ENCODE data around the gene CYP21A2. TPM values are rescaled to one million over a fixed set of nuclear protein-coding genes. Genes with fewer than 3 reads are reported as not detected.
"Not testable (repeated sequence)": the region's sequence is repeated elsewhere in the genome, so short reads cannot be mapped to it uniquely, and the experiment has no call there.

CYP21A2 gene
- total RNA-seq, 1 donor from 2014 or later: 9.0 TPM

GRCh38 chr6:32028631-32029030 lies 9.6 kb upstream of the CYP21A2 start:
- not testable (repeated sequence) for DNase-seq (ENCODE audit: low spot score); ATAC-seq

DNA sequence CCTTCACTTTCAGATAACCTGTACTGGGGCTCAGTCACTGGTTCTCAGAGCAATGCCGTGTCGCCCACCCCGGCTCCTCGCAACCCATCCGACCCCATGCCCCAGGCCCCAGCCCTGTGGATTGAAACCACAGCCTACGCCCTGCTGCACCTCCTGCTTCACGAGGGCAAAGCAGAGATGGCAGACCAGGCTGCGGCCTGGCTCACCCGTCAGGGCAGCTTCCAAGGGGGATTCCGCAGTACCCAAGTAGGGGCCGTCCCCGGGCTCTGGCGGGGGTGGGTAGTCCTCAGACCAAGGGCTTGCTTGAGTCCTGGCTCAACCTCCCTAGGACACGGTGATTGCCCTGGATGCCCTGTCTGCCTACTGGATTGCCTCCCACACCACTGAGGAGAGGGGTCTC lies 8.7 kb upstream of the CYP21A2 start:
- not testable (repeated sequence) for ATAC-seq; DNase-seq (ENCODE audit: low spot score)

GRCh38 chr6:32035283-32036013 lies 2.8 kb upstream of the CYP21A2 start:
- peak; percentile 55 for ATAC-seq

DNA sequence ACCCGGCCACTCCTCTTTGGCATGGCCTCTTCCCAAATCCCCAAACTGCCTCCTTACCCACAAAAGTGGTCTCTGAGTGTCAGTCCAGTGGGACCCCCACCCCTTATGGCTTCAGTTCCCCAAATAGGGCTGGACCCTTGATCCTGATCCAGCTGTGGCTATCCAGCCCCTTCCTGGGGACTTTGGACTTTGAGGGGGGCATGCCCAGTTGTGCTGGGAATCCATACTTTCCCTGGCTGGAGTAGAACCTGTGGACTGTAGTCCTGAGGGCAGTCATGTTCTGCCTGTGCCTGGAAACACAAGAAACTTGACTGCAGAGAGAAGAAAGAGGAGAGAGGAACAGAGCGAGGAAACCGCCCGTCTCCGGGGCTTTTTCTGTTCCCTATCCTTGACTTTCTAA lies 1.1 kb upstream of the CYP21A2 start:
- DNase-seq (ENCODE audit: low spot score): not testable (repeated sequence)
- ATAC-seq: peak; percentile 5

More at GRCh38 chr6:32035283-32036013, 2.8 kb upstream of the CYP21A2 start:
- DNase-seq (ENCODE audit: low spot score): not testable (repeated sequence)

DNA sequence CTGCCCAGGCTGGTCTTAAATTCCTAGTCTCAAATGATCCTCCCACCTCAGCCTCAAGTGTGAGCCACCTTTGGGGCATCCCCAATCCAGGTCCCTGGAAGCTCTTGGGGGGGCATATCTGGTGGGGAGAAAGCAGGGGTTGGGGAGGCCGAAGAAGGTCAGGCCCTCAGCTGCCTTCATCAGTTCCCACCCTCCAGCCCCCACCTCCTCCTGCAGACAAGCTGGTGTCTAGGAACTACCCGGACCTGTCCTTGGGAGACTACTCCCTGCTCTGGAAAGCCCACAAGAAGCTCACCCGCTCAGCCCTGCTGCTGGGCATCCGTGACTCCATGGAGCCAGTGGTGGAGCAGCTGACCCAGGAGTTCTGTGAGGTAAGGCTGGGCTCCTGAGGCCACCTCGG lies 663 bp downstream of the CYP21A2 start:
- DNase-seq (ENCODE audit: low spot score); ATAC-seq: not testable (repeated sequence)

GRCh38 chr6:32039321-32040274 lies 1.4 kb downstream of the CYP21A2 start:
- not testable (repeated sequence) for DNase-seq (ENCODE audit: low spot score); ATAC-seq

- DNase-seq (ENCODE audit: low spot score); ATAC-seq: not testable (repeated sequence)
Measured at GRCh38 chr6:32040299-32041049, 2.3 kb downstream of the CYP21A2 start.

DNA sequence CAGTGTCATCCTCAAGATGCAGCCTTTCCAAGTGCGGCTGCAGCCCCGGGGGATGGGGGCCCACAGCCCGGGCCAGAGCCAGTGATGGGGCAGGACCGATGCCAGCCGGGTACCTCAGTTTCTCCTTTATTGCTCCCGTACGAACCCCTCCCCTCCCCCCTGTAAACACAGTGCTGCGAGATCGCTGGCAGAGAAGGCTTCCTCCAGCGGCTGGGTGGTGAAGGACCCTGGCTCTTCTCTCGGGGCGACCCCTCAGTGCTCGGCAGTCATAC lies 2.8 kb downstream of the CYP21A2 start:
- ATAC-seq; DNase-seq (ENCODE audit: low spot score): not testable (repeated sequence)

DNA sequence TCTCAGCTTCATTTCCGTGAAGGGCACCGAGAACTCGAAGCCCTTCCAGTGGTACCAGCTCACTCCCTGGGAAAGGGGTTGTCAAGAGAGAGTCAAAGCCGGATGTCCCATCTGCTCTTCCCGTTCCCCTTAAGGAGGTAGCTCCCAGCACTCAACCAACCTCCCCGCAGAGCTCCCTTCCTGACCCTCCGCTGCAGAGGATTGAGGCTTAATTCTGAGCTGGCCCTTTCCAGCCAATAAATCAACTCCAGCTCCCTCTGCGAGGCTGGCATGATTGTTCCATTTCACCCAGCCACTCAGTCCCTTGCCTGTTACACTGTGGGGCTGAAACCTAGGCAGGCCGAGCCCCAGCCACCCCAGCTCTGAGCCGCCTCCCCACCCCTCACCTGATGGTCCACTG lies 3.2 kb downstream of the CYP21A2 start:
- ATAC-seq; DNase-seq (ENCODE audit: low spot score): not testable (repeated sequence)

DNA sequence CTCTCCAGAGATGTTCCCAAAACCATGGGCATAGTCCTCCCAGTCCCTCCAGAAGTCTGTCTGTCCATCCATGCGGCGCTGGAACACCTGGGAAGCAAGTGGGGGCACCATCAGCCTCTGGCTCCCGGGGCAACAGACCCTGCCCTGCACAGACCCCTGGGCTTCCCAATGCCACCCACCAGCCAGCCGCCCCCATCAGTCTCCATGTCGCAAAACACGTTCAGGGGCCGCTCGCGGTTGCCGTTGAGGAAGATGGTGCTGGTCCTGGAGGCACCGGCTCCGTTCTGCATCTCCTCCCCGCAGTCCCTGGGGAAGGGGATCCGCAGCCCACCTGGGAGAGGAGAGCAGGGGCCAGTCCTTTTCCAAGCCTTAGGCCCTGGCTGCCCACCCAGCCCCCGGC lies 4.1 kb downstream of the CYP21A2 start:
- not testable (repeated sequence) for ATAC-seq; DNase-seq (ENCODE audit: low spot score)

GRCh38 chr6:32043589-32044380 lies 5.6 kb downstream of the CYP21A2 start:
- DNase-seq (ENCODE audit: low spot score); ATAC-seq: not testable (repeated sequence)

DNA sequence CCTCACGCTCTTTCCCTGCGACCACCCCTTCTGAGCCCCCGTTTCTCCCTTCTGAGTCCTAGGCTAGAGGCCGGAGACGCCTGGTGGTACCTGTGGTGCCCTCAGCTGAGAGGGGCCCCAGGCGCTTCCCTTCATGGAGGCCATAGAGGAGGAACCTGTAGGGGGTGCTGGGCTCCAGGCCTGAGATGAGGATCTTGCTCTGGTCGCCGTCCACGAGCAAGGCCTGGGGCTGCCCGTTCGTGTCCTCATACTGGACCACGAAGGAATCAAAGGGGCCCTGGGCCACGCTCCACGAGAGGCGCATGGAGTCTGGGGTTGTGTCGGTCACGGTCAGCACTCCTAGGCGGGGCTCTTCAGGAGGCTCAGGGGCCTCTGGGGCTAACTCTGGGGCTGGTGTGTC lies 6.7 kb downstream of the CYP21A2 start:
- ATAC-seq; DNase-seq (ENCODE audit: low spot score): not testable (repeated sequence)

- ATAC-seq (no peak), DNase-seq (ENCODE audit: low spot score) (no peak)
Measured at GRCh38 chr6:32045811-32046449, 7.7 kb downstream of the CYP21A2 start.

- ATAC-seq: no peak
- no peak for DNase-seq (ENCODE audit: low spot score)
Measured at GRCh38 chr6:32046450-32047083, 8.4 kb downstream of the CYP21A2 start.

- no peak for DNase-seq (ENCODE audit: low spot score)
- ATAC-seq: no peak
Measured at GRCh38 chr6:32047084-32047478, 8.9 kb downstream of the CYP21A2 start.

DNA sequence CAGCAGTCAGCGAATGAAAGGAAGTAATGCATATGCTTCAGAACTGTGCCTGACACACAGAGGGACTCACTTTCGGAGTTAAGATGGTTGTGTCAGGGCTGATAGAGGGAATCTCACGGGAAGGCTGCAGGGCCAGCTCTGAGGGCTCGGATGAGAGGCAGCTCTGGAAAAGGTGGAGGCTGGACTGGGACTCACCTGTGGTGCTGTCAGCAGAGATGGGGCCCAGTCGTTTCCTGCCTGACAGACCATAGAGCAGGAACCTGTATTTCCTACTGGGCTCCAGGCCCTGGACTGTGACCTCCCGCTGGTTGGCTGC lies 9.3 kb downstream of the CYP21A2 start:
- DNase-seq (ENCODE audit: low spot score): no peak
- no peak for ATAC-seq

GRCh38 chr6:32047855-32048766 lies 9.9 kb downstream of the CYP21A2 start:
- peak; percentile 92 for ATAC-seq
- peak; percentile 82 for DNase-seq (ENCODE audit: low spot score)

DNA sequence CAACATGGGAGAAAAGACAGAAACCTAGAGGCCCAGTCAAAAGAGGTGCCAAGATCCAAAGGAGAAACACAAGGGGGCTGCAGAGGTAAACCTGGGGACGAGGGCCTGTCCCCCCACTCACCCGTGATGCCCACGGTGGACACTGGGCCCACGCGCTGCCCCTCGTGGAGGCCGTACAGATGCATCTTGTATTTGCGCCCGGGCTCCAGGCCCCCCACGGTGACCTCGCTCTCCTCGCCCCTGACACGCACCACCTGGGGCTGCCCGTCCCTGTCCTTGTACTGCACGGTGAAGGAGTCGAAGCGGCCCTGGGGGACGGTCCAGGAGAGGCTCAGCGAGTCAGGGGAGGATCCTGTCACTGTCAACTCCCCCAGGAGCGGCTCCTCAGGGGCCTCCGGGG lies 10.9 kb downstream of the CYP21A2 start:
- ATAC-seq; DNase-seq (ENCODE audit: low spot score): not testable (repeated sequence)
